Hepatocyte (in vitro differentiated cells): Measurements from ENCODE around the gene ITGB7. TPM values are rescaled to one million over a fixed set of nuclear protein-coding genes. Genes with fewer than 3 reads are reported as not detected.

Source experiments
- DNase-seq: peaks from one replicate; pipeline ENCODE4 v3.0.0-alpha.2; 2016; ENCODE audit warnings: low spot score
- H2AFZ ChIP-seq: fragments of 200-600 bp; sonication (generic); 2 replicates; pipeline ENCODE4 v1.6.0; 2016; ENCODE audit warnings: antibody characterized with exemption, mild to moderate bottlenecking
- H3K27ac ChIP-seq: fragments of 200-600 bp; sonication (generic); 2 replicates; pipeline ENCODE4 v1.5.1; 2016; ENCODE audit warnings: mild to moderate bottlenecking
- H3K27me3 ChIP-seq: fragments of 200-600 bp; sonication (generic); 2 replicates; pipeline ENCODE4 v1.6.1; 2016
- H3K36me3 ChIP-seq: fragments of 200-600 bp; sonication (generic); replicated peaks from 2 replicates; pipeline ENCODE4 v1.5.1; 2016; ENCODE audit warnings: low read depth; ENCODE audit not compliant: insufficient read depth
- H3K4me1 ChIP-seq: fragments of 200-600 bp; sonication (generic); 2 replicates; pipeline ENCODE4 v1.5.1; 2016; ENCODE audit warnings: mild to moderate bottlenecking, moderate library complexity; ENCODE audit not compliant: insufficient read depth
- H3K4me2 ChIP-seq: fragments of 200-600 bp; sonication (generic); 2 replicates; pipeline ENCODE4 v1.6.0; 2016
- H3K4me3 ChIP-seq: fragments of 200-600 bp; sonication (generic); 2 replicates; pipeline ENCODE4 v1.5.1; 2016; ENCODE audit warnings: mild to moderate bottlenecking
- H3K79me2 ChIP-seq: fragments of 200-600 bp; sonication (generic); 2 replicates; pipeline ENCODE4 v1.6.0; 2017; ENCODE audit warnings: mild to moderate bottlenecking
- H3K9me2 ChIP-seq: fragments of 200-600 bp; sonication (generic); replicated peaks from 2 replicates; pipeline ENCODE4 v1.6.0; 2017; ENCODE audit warnings: mild to moderate bottlenecking; ENCODE audit not compliant: insufficient read depth
- H3K9me3 ChIP-seq: fragments of 200-600 bp; sonication (generic); 2 replicates; pipeline ENCODE4 v1.5.1; 2016; ENCODE audit warnings: low read depth, mild to moderate bottlenecking
- H4K20me1 ChIP-seq: fragments of 200-600 bp; sonication (generic); 2 replicates; pipeline ENCODE4 v1.6.0; 2016; ENCODE audit warnings: mild to moderate bottlenecking; ENCODE audit not compliant: insufficient read depth, poor library complexity, severe bottlenecking
- EZH2 ChIP-seq: fragments of 200-600 bp; sonication (generic); IDR thresholded peaks from 2 replicates; pipeline ENCODE4 v1.6.1; 2016; ENCODE audit warnings: antibody characterized with exemption, mild to moderate bottlenecking, borderline replicate concordance
- EZH2phosphoT487 ChIP-seq: fragments of 200-600 bp; sonication (generic); IDR thresholded peaks from one replicate; pipeline ENCODE4 v1.6.1; 2018; ENCODE audit warnings: antibody characterized with exemption, mild to moderate bottlenecking, low read depth, moderate library complexity; ENCODE audit not compliant: unreplicated experiment, severe bottlenecking
- WGBS: methylation state at CpG from one replicate; pipeline ENCODE4 v1.1.6; 2016; ENCODE audit warnings: low lambda C conversion rate; ENCODE audit errors: missing lambda C conversion rate; 5-methylcytosine and 5-hydroxymethylcytosine counted together
- polyA plus RNA-seq: library from polyadenylated mRNA; unstranded; fragments of >200 nt; fragmentation: Nextera tagmentation; extraction: Ambion mirVana; gene quantifications from 2 replicates; pipeline ENCODE4 v1.2.1, GENCODE V29; 2016
- total RNA-seq: library from RNA; depleted of rRNA; stranded (reverse); fragments of >200 nt; gene quantifications from 2 replicates; pipeline ENCODE4 v1.2.3, GENCODE V29; 2014
- TF ChIP-seq, protein P1 (sequence below): fragments of 200-600 bp; sonication (generic); IDR thresholded peaks from 2 replicates; pipeline ENCODE4 v1.5.1; 2016; ENCODE audit warnings: antibody characterized with exemption, mild to moderate bottlenecking; ENCODE audit not compliant: poor library complexity

Gene ITGB7
- total and polyA plus RNA-seq, 2 experiments from 2014 or later = 0.23 TPM; not detected in 1

DNA sequence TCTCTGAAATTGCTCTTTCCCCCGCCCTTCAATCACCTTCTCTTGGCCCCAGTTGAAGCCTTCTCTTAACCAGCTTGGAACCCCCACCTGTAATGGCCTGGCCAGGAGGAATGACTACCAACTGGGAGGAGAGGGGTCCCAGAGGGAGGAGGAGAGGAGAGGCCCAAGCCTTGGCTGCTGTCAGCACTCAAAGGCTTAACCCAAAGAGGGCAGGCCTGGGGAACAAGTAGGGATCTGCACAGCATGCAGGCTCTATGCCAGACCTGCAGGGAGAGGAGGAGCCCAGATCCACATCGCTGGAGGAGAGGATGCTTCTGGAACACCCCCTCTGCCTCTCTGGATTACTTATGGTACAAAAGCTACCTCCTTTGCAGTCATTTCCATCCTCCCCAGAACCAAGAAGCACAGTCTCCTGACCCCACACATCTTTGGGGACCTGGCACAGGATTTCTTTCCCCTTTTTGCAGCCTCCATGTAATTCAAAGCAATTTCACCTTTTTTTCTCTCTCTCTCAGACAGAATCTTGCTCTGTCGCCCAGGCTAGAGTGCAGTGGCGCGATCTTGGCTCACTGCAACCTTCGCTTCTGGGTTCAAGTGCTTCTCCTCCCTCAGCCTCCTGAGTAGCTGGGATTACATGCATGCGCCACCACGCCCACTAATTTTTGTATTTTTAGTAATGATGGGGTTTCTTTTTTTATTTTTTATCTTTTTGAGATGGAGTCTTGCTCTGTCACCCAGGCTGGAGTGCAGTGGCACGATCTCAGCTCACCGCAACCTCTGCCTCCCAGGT, 18.8 kb upstream of the ITGB7 start:
- Histone ChIP-seq H3K27me3 (no peaks in the 10 kb centered on the region), H4K20me1 (no peaks in the 10 kb centered on the region), H3K36me3 (no peaks in the 10 kb centered on the region), H3K4me3 (no peak overlapping the region), H3K9me2 (no peaks in the 10 kb centered on the region), H3K27ac (peak overlapping the region; percentile 100), H3K4me2 (peak overlapping the region; percentile 60), H2AFZ (no peak overlapping the region), H3K9me3 (no peaks in the 10 kb centered on the region), H3K4me1 (peaks cover 42% of the 10 kb centered on the region), H3K79me2 (peaks cover 6% of the 10 kb centered on the region)
- no peak for DNase-seq
- 88% methylated on average over 10 of the region's 10 CpGs for WGBS
- TF ChIP-seq EZH2phosphoT487 = no peak
- TF ChIP-seq, protein P1, sequence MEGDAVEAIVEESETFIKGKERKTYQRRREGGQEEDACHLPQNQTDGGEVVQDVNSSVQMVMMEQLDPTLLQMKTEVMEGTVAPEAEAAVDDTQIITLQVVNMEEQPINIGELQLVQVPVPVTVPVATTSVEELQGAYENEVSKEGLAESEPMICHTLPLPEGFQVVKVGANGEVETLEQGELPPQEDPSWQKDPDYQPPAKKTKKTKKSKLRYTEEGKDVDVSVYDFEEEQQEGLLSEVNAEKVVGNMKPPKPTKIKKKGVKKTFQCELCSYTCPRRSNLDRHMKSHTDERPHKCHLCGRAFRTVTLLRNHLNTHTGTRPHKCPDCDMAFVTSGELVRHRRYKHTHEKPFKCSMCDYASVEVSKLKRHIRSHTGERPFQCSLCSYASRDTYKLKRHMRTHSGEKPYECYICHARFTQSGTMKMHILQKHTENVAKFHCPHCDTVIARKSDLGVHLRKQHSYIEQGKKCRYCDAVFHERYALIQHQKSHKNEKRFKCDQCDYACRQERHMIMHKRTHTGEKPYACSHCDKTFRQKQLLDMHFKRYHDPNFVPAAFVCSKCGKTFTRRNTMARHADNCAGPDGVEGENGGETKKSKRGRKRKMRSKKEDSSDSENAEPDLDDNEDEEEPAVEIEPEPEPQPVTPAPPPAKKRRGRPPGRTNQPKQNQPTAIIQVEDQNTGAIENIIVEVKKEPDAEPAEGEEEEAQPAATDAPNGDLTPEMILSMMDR = no peak
- TF ChIP-seq EZH2 = no peak

DNA sequence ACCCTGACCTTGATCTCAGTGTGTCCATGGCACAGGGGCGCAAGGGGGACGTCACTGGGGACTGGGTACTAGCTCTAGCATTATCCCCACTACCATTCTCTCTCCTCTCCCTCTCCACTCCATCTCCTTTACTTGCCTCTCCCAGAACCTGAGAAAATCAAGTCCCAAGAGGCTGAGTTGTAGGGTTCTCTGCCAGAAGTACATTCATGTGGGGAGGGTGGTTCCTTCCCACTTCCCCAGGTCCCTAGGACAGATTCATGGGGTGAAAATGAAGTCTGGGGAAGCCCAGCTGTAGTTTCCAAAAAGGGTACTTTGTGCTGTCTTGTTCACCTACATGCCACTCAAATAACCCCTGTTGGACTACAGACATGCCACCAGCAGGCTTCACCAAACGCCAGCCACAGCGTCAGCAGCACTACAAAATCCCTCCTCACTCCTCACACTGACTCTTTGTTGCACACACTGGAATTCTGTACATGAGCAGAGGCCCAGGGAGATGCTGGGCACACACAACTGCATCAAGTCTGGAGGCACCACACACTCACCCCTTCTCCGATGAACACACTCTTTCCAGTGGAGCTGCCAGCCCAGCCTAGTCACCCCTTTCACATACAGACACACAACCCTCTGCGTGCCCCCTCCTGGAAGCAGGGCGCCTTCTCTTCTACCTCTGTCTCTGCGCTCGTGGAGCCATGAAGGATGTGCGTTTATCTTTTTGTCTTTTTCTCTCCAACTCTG, 18.0 kb upstream of the ITGB7 start:
- no peak for DNase-seq
- no peak overlapping the region for H3K4me3 ChIP-seq
- no peaks in the 10 kb centered on the region for H3K36me3 ChIP-seq
- WGBS = 80% methylated on average over 10 of the region's 10 CpGs
- H3K9me3 ChIP-seq = no peaks in the 10 kb centered on the region
- peak overlapping the region; percentile 100 for H3K27ac ChIP-seq
- peaks cover 2% of the 10 kb centered on the region for H3K79me2 ChIP-seq
- H3K27me3 ChIP-seq = no peaks in the 10 kb centered on the region
- H3K4me1 ChIP-seq = peaks cover 42% of the 10 kb centered on the region
- peak overlapping the region; percentile 98 for H3K4me2 ChIP-seq
- H2AFZ ChIP-seq = no peak overlapping the region
- H4K20me1 ChIP-seq = no peaks in the 10 kb centered on the region
- no peaks in the 10 kb centered on the region for H3K9me2 ChIP-seq
- TF ChIP-seq, protein P1 = no peak
- no peak for TF ChIP-seq EZH2
- TF ChIP-seq EZH2phosphoT487 = no peak

DNA sequence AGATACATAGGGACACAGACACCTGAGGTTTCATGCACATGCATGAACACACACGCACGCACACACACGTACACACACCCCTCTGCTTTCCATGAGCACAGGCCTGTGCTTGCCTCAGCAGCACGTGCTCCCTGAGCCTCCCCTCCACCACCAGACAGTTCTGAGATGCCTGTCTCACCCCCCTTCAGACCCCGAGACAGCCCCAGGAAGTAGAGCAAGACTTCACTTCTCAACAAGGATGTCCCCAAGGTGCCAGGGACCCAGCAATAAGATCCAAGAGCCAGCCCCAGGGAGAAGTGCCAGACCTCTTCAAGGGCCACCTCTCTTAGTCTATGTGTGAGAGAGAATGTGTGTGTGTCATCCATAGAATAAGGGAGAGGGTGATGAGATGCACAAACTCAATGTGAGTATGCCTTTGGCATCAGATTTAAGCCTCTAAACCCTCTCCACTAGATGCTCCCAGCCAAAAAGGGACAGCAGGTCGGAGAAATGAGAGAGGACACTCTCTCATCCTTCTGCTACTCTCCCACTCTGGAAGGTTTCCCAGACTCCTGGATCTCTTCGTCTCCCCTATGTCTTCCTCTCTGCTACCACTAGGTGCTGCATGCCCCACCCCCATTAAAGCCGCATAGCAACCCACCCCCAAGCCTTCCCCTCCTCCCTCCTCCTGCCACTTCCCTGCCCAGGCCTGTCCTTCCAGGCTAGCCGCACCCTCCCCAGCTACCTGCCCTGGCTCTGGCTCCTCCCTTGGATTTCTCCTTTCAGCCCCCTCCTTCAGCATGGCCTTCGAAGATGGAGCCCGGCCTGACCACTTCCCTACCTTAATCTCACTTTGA, 17.2 kb upstream of the ITGB7 start:
- Histone ChIP-seq H3K27me3 (no peaks in the 10 kb centered on the region), H4K20me1 (no peaks in the 10 kb centered on the region), H3K27ac (peak overlapping the region; percentile 100), H3K4me2 (peak overlapping the region; percentile 98), H3K79me2 (peaks cover 10% of the 10 kb centered on the region), H3K36me3 (no peaks in the 10 kb centered on the region), H3K4me1 (peaks cover 42% of the 10 kb centered on the region), H3K9me3 (no peaks in the 10 kb centered on the region), H2AFZ (no peak overlapping the region), H3K9me2 (no peaks in the 10 kb centered on the region), H3K4me3 (no peak overlapping the region)
- DNase-seq = peak; percentile 75
- TF ChIP-seq, protein P1 = peak; percentile 21
- TF ChIP-seq EZH2 = no peak
- WGBS = 60% methylated on average over 10 of the region's 11 CpGs
